Keratinocyte (primary cell): Measurements from ENCODE around the gene MPC1.

Source experiments
- EZH2 ChIP-seq: IDR thresholded peaks from one replicate; pipeline ENCODE4 v1.6.1; 2012; ENCODE audit warnings: inconsistent platforms, mild to moderate bottlenecking, low read length, moderate library complexity
- TF ChIP-seq, protein P1 (sequence below), 3 experiments: IDR thresholded peaks in 1 of 3; conservative IDR thresholded peaks in 1 of 3; optimal IDR thresholded peaks in 1 of 3; 2 replicates in 2 of 3; 3 replicates in 1 of 3; pipeline versions ENCODE3 to v1.5.1; 2011; ENCODE audit warnings: low read length in 3 of 3, mild to moderate bottlenecking in 3 of 3, moderate library complexity in 2 of 3, control low read depth in 1 of 3, inconsistent platforms in 1 of 3; ENCODE audit not compliant: insufficient read depth in 2 of 3; ENCODE audit errors: extremely low read depth in 1 of 3

DNA sequence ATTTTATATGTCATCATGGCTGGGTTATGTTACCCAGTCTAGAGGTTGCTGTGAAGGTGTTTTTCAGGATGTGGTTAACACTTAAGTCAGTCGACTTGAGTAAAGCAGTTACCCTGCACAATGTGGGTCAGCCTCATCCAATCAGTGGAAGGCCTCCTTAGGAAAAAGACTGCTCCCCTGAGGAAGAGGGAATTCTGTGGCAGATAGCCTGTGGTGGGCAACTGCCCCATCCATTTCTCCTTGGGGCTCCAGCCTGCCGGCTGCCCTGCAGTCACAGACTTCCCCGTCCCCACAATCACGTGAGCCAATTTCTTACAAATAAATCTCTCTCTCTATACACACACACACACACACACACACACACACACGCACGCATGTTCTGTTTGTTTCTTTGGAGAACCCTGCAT is 34.5 kb upstream of the MPC1 start:
- TF ChIP-seq, protein P1, sequence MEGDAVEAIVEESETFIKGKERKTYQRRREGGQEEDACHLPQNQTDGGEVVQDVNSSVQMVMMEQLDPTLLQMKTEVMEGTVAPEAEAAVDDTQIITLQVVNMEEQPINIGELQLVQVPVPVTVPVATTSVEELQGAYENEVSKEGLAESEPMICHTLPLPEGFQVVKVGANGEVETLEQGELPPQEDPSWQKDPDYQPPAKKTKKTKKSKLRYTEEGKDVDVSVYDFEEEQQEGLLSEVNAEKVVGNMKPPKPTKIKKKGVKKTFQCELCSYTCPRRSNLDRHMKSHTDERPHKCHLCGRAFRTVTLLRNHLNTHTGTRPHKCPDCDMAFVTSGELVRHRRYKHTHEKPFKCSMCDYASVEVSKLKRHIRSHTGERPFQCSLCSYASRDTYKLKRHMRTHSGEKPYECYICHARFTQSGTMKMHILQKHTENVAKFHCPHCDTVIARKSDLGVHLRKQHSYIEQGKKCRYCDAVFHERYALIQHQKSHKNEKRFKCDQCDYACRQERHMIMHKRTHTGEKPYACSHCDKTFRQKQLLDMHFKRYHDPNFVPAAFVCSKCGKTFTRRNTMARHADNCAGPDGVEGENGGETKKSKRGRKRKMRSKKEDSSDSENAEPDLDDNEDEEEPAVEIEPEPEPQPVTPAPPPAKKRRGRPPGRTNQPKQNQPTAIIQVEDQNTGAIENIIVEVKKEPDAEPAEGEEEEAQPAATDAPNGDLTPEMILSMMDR (optimal IDR thresholded peaks at IDR 0.05 in 1 of 3, IDR thresholded peaks at IDR 0.05 in 1 of 3, conservative IDR thresholded peaks at IDR 0.05 in 1 of 3; ENCODE audit: extremely low read depth in 1 of 3, insufficient read depth in 2 of 3, low read length in 3 of 3): no peak
- no peak for TF ChIP-seq EZH2
